GM10248 (cell line): Measurements from ENCODE around the gene PEX16.

Experiments
- CTCF ChIA-PET: fragments of 300-600 bp; sonication (Branson Sonifier 250); formaldehyde crosslinking; extraction: SDS; loops from one replicate; lab custom pipeline; 2021; ENCODE audit warnings: antibody characterized with exemption; lab: Yijun Ruan, JAX
- POLR2A ChIA-PET: fragments of 350-650 bp; sonication (Branson Sonifier 250); formaldehyde crosslinking; extraction: SDS; loops from one replicate; lab custom pipeline; 2020; ENCODE audit warnings: antibody characterized with exemption; lab: Yijun Ruan, JAX
- DNase-seq: peaks from one replicate; pipeline ENCODE4 v3.0.0; 2012; ENCODE audit errors: extremely low spot score
- TF ChIP-seq, protein P1 (sequence below): IDR thresholded peaks from 2 replicates; pipeline ENCODE4 v1.5.1; 2012; ENCODE audit warnings: mild to moderate bottlenecking, low read depth; ENCODE audit errors: extremely low read depth, missing control alignments, control extremely low read depth

The PEX16 gene

DNA sequence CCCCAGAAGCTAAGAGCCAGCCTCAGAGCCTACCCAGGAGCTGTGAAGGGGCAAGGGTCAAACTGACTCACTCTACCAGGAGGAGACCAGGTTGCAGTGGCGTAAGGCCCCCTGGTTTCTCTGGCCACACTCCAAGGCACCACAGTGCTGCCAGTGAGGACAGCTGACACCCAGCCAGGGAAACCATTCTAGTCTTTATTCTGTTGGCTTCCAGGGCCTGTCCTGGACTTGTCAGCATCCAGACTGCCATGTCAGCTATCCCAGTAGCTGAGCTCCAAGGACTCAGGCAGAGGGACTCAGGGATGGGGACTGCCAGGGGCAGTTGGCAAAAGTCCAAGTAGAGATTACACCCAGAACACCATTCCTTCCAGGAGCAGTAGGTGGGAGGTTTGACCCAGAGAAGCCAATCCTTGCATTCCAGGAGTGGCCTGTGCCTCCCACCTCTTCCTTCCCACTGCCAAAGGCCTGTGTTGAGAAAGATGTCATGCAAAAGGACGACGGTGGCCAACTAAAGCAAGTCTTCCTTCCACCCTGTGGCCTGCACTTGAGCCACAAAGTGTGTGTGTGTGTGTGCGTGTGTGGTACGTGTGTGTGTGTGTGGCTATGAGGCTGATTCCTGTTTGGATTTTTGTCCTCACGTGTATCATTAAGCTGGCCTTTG, 35.8 kb downstream of the PEX16 start:
- DNase-seq: no peak
- POLR2A ChIA-PET: no interaction called here
- CTCF ChIA-PET: interaction anchor here (1.2 to 3.0 kb wide), 4 partner anchors 9 to 110 kb away, joined by 3 to 12 read pairs (median 4); no protein-coding TSS in a partner anchor
- TF ChIP-seq, protein P1, sequence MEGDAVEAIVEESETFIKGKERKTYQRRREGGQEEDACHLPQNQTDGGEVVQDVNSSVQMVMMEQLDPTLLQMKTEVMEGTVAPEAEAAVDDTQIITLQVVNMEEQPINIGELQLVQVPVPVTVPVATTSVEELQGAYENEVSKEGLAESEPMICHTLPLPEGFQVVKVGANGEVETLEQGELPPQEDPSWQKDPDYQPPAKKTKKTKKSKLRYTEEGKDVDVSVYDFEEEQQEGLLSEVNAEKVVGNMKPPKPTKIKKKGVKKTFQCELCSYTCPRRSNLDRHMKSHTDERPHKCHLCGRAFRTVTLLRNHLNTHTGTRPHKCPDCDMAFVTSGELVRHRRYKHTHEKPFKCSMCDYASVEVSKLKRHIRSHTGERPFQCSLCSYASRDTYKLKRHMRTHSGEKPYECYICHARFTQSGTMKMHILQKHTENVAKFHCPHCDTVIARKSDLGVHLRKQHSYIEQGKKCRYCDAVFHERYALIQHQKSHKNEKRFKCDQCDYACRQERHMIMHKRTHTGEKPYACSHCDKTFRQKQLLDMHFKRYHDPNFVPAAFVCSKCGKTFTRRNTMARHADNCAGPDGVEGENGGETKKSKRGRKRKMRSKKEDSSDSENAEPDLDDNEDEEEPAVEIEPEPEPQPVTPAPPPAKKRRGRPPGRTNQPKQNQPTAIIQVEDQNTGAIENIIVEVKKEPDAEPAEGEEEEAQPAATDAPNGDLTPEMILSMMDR: no peak

DNA sequence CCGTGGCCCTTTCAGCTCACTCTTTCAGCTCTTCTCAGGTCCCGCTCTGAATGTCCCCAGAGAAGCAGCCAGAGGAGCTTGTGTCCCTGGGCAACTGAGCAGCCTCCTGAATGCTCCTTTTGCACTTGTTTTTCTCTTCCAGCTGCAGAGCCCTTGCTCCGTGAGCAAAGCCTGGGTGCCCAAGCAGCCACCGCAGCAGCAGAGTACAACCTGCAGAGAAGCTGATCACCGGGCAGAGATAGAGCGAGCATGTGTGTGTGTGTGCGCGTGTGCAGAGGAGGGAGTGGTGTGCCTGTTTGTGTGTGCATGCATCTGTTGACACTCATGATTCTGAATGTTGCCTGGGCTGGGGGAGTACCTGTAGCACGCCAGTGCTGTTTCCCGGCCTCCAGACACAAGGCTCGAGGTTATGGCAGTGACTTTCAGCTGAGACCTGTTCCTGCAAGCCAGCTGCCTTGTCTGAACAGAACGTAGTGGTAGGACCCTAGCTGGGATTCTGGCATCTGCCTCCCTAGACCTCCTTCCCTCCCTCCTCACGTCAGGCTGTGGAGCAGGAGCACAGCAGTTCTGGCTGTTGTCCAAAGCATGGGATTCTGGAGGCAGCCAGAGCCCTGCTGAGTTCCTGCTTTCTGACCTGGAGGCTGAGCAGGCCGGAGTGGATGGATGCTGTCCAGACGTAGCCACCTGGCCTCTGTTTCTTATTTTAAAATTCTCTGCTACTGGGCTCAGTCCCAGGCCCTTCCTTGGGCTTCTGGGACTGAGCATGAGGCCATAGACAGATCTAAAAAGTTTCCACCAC, 36.7 kb downstream of the PEX16 start:
- POLR2A ChIA-PET: interaction anchor here (1.0 kb wide), 1 partner anchor 34 kb away, joined by 3 read pairs; the partner anchor contains the start of gene CRY2
- no peak for DNase-seq
- CTCF ChIA-PET: interaction anchor here (1.5 to 3.0 kb wide), 3 partner anchors 8 to 38 kb away, joined by 3 to 12 read pairs (median 5); no protein-coding TSS in a partner anchor
- TF ChIP-seq, protein P1: no peak

DNA sequence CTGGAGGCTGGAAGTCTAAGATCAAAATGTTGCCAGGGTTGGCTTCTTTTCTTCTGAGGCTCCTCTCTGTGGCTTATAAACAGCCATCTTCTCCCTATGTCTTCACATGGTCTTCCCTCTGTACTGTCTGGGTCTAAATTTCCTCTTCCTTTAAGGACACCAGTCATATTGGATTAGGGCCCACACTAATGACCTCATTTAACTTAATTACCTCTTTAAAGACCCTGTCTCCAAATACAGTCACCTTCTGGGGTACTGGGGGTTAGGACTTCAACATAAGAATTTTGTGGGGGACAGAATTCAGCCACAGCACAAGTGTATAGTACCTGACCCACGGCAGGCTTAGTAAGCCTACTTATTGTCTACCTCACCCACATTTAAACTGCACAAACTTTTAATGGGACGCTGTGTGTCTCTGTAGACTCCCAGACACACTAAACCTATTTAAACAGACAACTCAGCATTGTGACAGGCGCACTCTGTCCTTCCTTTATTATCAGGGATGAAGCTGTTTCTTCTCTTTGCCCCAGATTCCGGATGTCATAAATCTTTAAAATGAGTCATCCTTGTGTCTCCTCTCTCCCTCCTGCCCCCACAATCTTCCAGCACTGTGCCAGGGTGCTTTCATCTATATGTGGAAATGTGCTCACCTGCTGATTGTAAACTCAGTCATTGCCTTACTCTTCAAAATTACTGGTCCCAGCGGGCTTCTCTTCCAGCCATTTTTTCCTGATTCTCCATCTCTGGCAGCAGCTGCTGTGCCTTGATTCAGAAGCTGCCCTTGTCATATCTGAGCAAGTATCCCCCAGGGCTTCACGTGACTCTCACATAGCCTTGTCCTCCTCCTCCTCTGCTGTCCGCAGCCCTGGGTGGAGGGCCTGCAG, 37.6 kb downstream of the PEX16 start:
- DNase-seq: no peak
- TF ChIP-seq, protein P1: no peak
- ChIA-PET POLR2A (interaction anchor here (1.0 kb wide), 1 partner anchor 33 kb away, joined by 3 read pairs; the partner anchor contains the start of gene CRY2), CTCF (interaction anchor here (0.9 to 3.0 kb wide), 2 partner anchors 7 to 8 kb away, joined by 3 to 12 read pairs; no protein-coding TSS in a partner anchor)

DNA sequence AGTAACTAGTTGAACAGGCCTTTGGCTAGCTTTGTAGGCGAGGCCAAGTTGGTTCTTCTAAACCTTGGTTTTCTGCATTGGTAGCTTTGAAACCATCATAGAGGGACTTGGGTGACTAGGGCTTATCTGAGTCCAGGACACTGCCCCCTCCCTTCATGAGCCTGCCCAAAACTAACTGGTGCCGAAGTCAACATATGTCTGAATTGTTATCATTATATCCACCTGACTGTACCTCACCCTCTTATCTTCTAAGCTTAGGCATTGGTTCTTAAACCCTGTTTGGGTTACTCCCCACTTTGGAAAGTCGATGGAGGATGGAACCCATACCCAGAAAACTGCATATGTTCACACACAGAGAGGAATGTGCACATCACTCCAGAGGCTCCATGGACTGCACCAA, 39.8 kb downstream of the PEX16 start:
- no peak for DNase-seq
- ChIA-PET CTCF (interaction anchor here (1.3 to 1.5 kb wide), 2 partner anchors 87 to 106 kb away, joined by 3 to 4 read pairs; no protein-coding TSS in a partner anchor), POLR2A (no interaction called here)
- TF ChIP-seq, protein P1: no peak

DNA sequence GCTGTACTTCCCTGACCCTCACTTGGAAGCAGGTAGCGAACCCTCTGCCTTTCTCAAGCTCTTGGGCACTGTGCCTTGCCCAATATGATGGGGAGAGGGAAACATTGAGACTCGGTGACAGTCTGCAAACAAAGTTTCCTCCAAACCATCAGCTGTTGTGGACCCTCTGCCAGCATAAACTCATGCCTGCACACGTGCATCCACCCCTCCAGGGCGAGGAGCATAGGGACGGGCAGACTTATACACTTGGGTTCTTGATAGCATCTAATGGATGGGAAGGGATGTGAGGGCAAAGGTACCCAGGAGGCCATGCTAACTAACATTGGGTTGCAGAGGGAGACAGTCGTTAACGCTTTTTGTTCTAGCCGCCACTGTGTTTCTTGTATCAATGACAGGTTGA, 40.5 kb downstream of the PEX16 start:
- ChIA-PET CTCF (interaction anchor here (1.3 to 1.5 kb wide), 2 partner anchors 87 to 105 kb away, joined by 3 to 4 read pairs; no protein-coding TSS in a partner anchor), POLR2A (interaction anchor here (1.0 kb wide), 1 partner anchor 30 kb away, joined by 3 read pairs; the partner anchor contains the start of gene CRY2)
- TF ChIP-seq, protein P1: no peak
- DNase-seq: no peak
